ENCODE measurements around the gene ATP6V0A1.

- TF ChIP-seq, protein P1, sequence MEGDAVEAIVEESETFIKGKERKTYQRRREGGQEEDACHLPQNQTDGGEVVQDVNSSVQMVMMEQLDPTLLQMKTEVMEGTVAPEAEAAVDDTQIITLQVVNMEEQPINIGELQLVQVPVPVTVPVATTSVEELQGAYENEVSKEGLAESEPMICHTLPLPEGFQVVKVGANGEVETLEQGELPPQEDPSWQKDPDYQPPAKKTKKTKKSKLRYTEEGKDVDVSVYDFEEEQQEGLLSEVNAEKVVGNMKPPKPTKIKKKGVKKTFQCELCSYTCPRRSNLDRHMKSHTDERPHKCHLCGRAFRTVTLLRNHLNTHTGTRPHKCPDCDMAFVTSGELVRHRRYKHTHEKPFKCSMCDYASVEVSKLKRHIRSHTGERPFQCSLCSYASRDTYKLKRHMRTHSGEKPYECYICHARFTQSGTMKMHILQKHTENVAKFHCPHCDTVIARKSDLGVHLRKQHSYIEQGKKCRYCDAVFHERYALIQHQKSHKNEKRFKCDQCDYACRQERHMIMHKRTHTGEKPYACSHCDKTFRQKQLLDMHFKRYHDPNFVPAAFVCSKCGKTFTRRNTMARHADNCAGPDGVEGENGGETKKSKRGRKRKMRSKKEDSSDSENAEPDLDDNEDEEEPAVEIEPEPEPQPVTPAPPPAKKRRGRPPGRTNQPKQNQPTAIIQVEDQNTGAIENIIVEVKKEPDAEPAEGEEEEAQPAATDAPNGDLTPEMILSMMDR (conservative IDR thresholded peaks at IDR 0.05 in 1 of 2, IDR thresholded peaks at IDR 0.05 in 1 of 2; ENCODE audit: extremely low read depth in 1 of 2, insufficient read depth in 1 of 2, low read depth in 1 of 2, low read length in 2 of 2), result no peak
- TF ChIP-seq EZH2 (IDR thresholded peaks at IDR 0.05; ENCODE audit: borderline replicate concordance, low read length), result no peak
These were observed 37.0 kb upstream of the ATP6V0A1 start for GRCh38 chr17:42421507-42422338.
